Neural progenitor cell (in vitro differentiated cells): ENCODE data around the gene PRKCB.

Experiments used
- EZH2 ChIP-seq: fragments of 200-600 bp; sonication (generic); IDR thresholded peaks from 2 replicates; pipeline ENCODE4 v1.6.1; 2017; ENCODE audit warnings: antibody characterized with exemption, mild to moderate bottlenecking, moderate library complexity
- EZH2phosphoT487 ChIP-seq: fragments of 200-600 bp; sonication (generic); IDR thresholded peaks from 2 replicates; pipeline ENCODE4 v1.6.1; 2017; ENCODE audit warnings: antibody characterized with exemption
- TF ChIP-seq, protein P1 (sequence below): fragments of 200-600 bp; sonication (generic); IDR thresholded peaks from 2 replicates; pipeline ENCODE4 v1.5.1; 2017; ENCODE audit warnings: antibody characterized with exemption, mild to moderate bottlenecking

DNA sequence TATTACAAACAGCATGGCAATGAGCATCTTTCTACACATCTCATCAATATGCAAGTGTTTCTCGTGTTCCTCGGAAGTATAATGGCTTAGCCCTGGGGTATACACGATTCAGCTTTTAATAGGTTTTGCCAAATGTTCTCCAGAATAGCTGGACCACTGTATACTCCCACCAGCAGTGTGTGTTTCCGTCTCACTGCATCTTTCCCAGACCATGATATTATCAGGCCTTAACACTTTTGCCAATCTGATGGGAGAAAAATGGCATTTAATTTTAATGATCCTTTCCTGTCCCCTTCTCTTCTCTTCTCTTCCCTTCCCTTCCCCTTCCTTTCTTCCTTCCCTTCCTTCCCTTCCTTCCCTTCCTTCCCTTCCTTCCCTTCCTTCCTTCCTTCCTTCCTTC is 30.8 kb downstream of the PRKCB start:
- TF ChIP-seq, protein P1, sequence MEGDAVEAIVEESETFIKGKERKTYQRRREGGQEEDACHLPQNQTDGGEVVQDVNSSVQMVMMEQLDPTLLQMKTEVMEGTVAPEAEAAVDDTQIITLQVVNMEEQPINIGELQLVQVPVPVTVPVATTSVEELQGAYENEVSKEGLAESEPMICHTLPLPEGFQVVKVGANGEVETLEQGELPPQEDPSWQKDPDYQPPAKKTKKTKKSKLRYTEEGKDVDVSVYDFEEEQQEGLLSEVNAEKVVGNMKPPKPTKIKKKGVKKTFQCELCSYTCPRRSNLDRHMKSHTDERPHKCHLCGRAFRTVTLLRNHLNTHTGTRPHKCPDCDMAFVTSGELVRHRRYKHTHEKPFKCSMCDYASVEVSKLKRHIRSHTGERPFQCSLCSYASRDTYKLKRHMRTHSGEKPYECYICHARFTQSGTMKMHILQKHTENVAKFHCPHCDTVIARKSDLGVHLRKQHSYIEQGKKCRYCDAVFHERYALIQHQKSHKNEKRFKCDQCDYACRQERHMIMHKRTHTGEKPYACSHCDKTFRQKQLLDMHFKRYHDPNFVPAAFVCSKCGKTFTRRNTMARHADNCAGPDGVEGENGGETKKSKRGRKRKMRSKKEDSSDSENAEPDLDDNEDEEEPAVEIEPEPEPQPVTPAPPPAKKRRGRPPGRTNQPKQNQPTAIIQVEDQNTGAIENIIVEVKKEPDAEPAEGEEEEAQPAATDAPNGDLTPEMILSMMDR, result no peak
- no peak for TF ChIP-seq EZH2
- no peak for TF ChIP-seq EZH2phosphoT487
